ENCODE data around the gene CDC25C.
A peak's percentile ranks its signal among the peaks of the same experiment; 100 is the strongest.
"Not testable (repeated sequence)": the region's sequence is repeated elsewhere in the genome, so short reads cannot be mapped to it uniquely, and the experiment has no call there.

The CDC25C gene

DNA sequence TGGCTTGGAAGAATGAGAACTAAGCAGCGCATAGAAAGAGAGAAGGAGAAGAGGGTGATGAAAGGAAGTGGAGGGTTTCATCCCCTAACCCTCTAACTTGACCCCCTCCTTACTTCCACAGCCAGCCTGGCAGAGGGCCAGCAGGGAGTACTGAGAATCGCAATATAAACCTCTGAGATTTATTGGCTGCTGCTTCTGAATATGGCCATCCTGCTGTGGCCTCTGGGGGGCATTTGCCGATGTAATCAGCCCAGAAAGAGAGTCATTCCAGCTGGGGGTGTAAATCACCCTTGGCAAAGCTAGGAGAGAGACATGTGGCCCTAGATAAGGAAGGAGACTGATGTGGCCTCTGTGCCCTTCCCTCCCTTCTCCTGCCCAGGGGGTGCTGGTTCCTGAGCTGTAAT is 56.2 kb downstream of the CDC25C start:
- no peaks in the 10 kb centered on the region for H3K9me3 Mint-ChIP-seq
- H3K27ac Mint-ChIP-seq = no peak overlapping the region
- peaks cover 9% of the 10 kb centered on the region for H3K4me1 Mint-ChIP-seq (ENCODE audit: low read depth)
- H3K36me3 Mint-ChIP-seq (ENCODE audit: low read depth) = no peaks in the 10 kb centered on the region
- peaks cover 41% of the 10 kb centered on the region for H3K27me3 Mint-ChIP-seq
- H3K4me3 Mint-ChIP-seq = no peak overlapping the region

- H3K27me3 Mint-ChIP-seq = peaks cover 41% of the 10 kb centered on the region
- no peaks in the 10 kb centered on the region for H3K36me3 Mint-ChIP-seq (ENCODE audit: low read depth)
- no peak within 1 kb of the TSS for H3K27ac Mint-ChIP-seq
- H3K4me1 Mint-ChIP-seq (ENCODE audit: low read depth) = peaks cover 9% of the 10 kb centered on the region
- no peaks in the 10 kb centered on the region for H3K9me3 Mint-ChIP-seq
- H3K4me3 Mint-ChIP-seq = peak within 1 kb of the TSS; percentile 55
Observed at GRCh38 chr5:138274189-138274853, 57.3 kb downstream of the CDC25C start, which contains the start of gene GFRA3. GFRA3 (minus strand) TSS chr5:138274621; CDS start chr5:138274424, 197 bp downstream.

- Mint-ChIP-seq H3K9me3 (no peaks in the 10 kb centered on the region), H3K36me3 (ENCODE audit: low read depth) (no peaks in the 10 kb centered on the region), H3K27me3 (peaks cover 44% of the 10 kb centered on the region), H3K4me1 (ENCODE audit: low read depth) (peaks cover 9% of the 10 kb centered on the region), H3K4me3 (peak overlapping the region; percentile 11), H3K27ac (no peak overlapping the region)
Observed at GRCh38 chr5:138273834-138274188, 57.8 kb downstream of the CDC25C start.

- no peak overlapping the region for H3K27ac Mint-ChIP-seq
- no peaks in the 10 kb centered on the region for H3K36me3 Mint-ChIP-seq (ENCODE audit: low read depth)
- H3K27me3 Mint-ChIP-seq = peaks cover 45% of the 10 kb centered on the region
Observed at GRCh38 chr5:138272681-138273080, 58.9 kb downstream of the CDC25C start.

DNA sequence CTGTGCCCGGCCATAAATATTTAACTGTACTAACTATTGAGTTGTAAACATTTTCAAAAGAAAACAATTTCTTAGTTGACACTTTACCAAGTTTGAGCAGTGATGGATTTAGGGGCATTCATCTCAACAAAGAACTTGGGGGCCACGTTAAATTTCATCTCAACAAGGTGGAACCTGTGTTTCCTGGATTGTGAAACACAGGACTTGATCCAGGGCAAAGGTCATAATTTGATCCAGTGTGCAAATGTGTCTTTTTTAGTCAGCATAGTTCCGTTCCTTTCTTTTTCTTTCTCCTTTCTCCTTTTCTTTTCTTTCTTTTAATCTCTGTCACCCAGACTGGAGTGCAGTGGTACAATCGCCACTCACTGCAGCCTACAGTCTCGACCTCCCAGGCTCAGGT is 60.3 kb downstream of the CDC25C start:
- peaks cover 44% of the 10 kb centered on the region for H3K27me3 Mint-ChIP-seq
- H3K9me3 Mint-ChIP-seq = no peaks in the 10 kb centered on the region
- H3K36me3 Mint-ChIP-seq (ENCODE audit: low read depth) = no peaks in the 10 kb centered on the region
- peaks cover 9% of the 10 kb centered on the region for H3K4me1 Mint-ChIP-seq (ENCODE audit: low read depth)
- H3K4me3 Mint-ChIP-seq = no peak overlapping the region
- H3K27ac Mint-ChIP-seq = no peak overlapping the region

More at GRCh38 chr5:138272681-138273080, 58.9 kb downstream of the CDC25C start:
- H3K4me1 Mint-ChIP-seq (ENCODE audit: low read depth) = peaks cover 9% of the 10 kb centered on the region
- no peak overlapping the region for H3K4me3 Mint-ChIP-seq
- H3K9me3 Mint-ChIP-seq = no peaks in the 10 kb centered on the region

DNA sequence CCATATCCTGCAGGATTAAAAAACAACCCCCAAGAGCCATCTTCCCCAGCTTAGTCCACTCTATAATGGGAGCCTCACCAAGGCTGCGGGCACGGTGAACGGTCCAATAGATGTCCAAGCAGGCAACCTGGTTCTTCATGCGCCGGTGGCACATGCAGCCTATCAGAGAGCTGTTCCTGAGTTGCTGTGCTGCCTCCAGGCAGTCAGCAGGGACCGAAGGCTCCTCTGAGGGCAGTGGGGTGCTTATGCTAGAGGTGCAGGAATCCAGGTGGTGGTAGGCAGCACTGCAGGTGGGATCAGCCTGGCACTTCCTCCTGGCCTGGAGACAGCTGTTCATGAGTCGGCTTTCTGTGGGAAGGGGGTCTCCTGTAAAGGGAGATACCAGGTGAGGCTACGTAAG is 67.4 kb downstream of the CDC25C start:
- H3K27me3 Mint-ChIP-seq = peaks cover 28% of the 10 kb centered on the region
- no peak overlapping the region for H3K27ac Mint-ChIP-seq
- no peaks in the 10 kb centered on the region for H3K36me3 Mint-ChIP-seq (ENCODE audit: low read depth)
- no peak overlapping the region for H3K4me3 Mint-ChIP-seq
- H3K9me3 Mint-ChIP-seq = no peaks in the 10 kb centered on the region
- H3K4me1 Mint-ChIP-seq (ENCODE audit: low read depth) = peaks cover 8% of the 10 kb centered on the region

DNA sequence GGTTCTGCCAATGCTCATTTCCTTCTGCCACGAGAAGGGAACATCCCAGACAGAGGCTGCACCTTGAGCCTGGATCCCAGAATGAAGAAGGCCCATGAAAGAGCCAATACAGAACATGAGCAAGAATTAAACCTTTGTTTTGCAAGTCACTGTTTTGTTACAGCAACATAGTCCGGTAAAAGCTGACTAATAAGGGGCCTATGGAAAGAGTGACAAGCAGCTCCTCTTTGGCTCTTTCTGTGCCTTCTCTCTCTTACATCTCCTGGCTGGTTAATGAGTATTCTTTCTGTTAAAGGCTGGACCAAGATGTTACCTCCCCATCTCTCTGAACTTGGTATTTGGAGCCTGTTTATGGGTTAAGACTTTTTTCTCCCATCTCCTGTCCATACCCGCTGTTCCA is 68.0 kb downstream of the CDC25C start:
- H3K27me3 Mint-ChIP-seq = peaks cover 28% of the 10 kb centered on the region
- no peaks in the 10 kb centered on the region for H3K36me3 Mint-ChIP-seq (ENCODE audit: low read depth)
- H3K9me3 Mint-ChIP-seq = no peaks in the 10 kb centered on the region
- H3K27ac Mint-ChIP-seq = no peak overlapping the region
- H3K4me1 Mint-ChIP-seq (ENCODE audit: low read depth) = peaks cover 8% of the 10 kb centered on the region
- H3K4me3 Mint-ChIP-seq = no peak overlapping the region

GRCh38 chr5:138258704-138259292 is 72.8 kb downstream of the CDC25C start:
- Mint-ChIP-seq H3K27ac (no peak overlapping the region), H3K27me3 (peaks cover 8% of the 10 kb centered on the region), H3K4me3 (no peak overlapping the region), H3K9me3 (no peaks in the 10 kb centered on the region), H3K36me3 (ENCODE audit: low read depth) (no peaks in the 10 kb centered on the region), H3K4me1 (ENCODE audit: low read depth) (peaks cover 7% of the 10 kb centered on the region)

- Mint-ChIP-seq H3K9me3 (no peaks in the 10 kb centered on the region), H3K27ac (no peak overlapping the region), H3K27me3 (peaks cover 8% of the 10 kb centered on the region), H3K4me1 (ENCODE audit: low read depth) (no peaks in the 10 kb centered on the region), H3K36me3 (ENCODE audit: low read depth) (no peaks in the 10 kb centered on the region), H3K4me3 (no peak overlapping the region)
Observed at GRCh38 chr5:138257583-138257982, 74.0 kb downstream of the CDC25C start.

- H3K27ac Mint-ChIP-seq = no peak overlapping the region
Observed at GRCh38 chr5:138252944-138253343, 78.7 kb downstream of the CDC25C start.

DNA sequence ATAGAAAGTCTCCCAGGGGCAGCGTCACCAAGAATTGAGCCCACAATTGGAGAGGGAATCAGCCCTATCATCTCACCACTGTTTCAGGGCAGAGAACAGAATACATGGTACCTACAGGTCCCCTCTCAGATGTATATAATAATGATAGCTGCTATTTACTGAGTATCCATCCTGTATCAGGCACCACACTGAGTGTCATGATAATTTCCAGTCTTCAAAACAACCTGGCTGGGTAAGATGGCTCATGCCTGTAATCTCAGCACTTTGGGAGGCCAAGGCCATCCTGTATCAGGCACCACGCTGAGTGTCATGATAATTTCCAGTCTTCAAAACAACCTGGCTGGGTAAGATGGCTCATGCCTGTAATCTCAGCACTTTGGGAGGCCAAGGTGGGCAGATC is 83.8 kb downstream of the CDC25C start:
- not testable (repeated sequence) for H3K9me3 Mint-ChIP-seq, H3K4me3 Mint-ChIP-seq

More at GRCh38 chr5:138252944-138253343, 78.7 kb downstream of the CDC25C start:
- Mint-ChIP-seq H3K9me3 (no peaks in the 10 kb centered on the region), H3K4me3 (no peak overlapping the region), H3K36me3 (ENCODE audit: low read depth) (no peaks in the 10 kb centered on the region), H3K4me1 (ENCODE audit: low read depth) (no peaks in the 10 kb centered on the region), H3K27me3 (peaks cover 9% of the 10 kb centered on the region)

DNA sequence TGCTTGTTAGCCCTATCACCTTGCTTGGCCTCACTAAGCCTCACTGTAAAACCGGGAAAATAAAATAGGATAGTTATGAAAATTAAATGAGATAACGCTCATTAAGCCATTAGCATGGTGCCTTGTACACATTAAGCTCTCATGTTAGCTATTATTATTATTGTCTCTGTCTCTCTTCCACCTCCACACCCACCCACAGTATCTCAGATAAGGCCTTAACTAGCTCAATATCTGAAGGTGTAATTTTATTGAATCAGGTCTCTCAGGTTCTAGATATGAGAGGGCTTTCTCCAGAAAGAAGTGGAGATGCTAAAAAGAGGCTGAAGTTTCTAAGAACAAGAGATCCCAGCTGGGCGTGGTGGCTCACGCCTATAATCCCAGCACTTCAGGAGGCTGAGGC is 84.8 kb downstream of the CDC25C start:
- no peaks in the 10 kb centered on the region for H3K9me3 Mint-ChIP-seq
- no peak overlapping the region for H3K27ac Mint-ChIP-seq
- H3K4me3 Mint-ChIP-seq = no peak overlapping the region
- no peaks in the 10 kb centered on the region for H3K36me3 Mint-ChIP-seq (ENCODE audit: low read depth)
- H3K4me1 Mint-ChIP-seq (ENCODE audit: low read depth) = no peaks in the 10 kb centered on the region
- H3K27me3 Mint-ChIP-seq = peaks cover 32% of the 10 kb centered on the region

More for the DNA sequence above, 83.8 kb downstream of the CDC25C start:
- H3K36me3 Mint-ChIP-seq (ENCODE audit: low read depth); H3K27ac Mint-ChIP-seq; H3K4me1 Mint-ChIP-seq (ENCODE audit: low read depth): not testable (repeated sequence)
- H3K27me3 Mint-ChIP-seq = peaks cover 26% of the 10 kb centered on the region

DNA sequence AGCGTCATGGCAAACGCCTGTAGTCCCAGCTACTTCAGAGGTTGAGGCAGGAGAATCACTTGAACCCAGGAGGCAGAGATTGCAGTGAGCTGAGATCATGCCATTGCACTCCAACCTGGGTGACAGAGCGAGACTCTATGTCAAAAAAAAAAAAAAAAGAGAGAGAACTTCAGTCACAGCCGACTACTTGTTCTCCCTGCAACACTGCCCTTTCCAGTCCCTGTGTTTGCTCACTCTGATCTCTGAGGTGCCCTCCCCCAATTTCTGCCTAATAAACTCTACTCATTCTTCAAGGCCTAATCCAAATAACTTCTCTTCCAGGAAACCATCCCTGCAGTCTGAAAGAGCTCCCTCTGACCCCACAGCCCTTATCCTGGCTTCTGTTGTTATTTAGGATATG is 85.3 kb downstream of the CDC25C start:
- Mint-ChIP-seq H3K4me3 (no peak overlapping the region), H3K9me3 (no peaks in the 10 kb centered on the region), H3K36me3 (ENCODE audit: low read depth) (no peaks in the 10 kb centered on the region), H3K27ac (no peak overlapping the region), H3K4me1 (ENCODE audit: low read depth) (peaks cover 4% of the 10 kb centered on the region), H3K27me3 (peaks cover 36% of the 10 kb centered on the region)

- Mint-ChIP-seq H3K36me3 (ENCODE audit: low read depth) (no peaks in the 10 kb centered on the region), H3K4me3 (no peak overlapping the region), H3K27ac (no peak overlapping the region), H3K4me1 (ENCODE audit: low read depth) (peaks cover 10% of the 10 kb centered on the region), H3K27me3 (peaks cover 42% of the 10 kb centered on the region), H3K9me3 (no peaks in the 10 kb centered on the region)
Observed at GRCh38 chr5:138245717-138246116, 85.9 kb downstream of the CDC25C start.

DNA sequence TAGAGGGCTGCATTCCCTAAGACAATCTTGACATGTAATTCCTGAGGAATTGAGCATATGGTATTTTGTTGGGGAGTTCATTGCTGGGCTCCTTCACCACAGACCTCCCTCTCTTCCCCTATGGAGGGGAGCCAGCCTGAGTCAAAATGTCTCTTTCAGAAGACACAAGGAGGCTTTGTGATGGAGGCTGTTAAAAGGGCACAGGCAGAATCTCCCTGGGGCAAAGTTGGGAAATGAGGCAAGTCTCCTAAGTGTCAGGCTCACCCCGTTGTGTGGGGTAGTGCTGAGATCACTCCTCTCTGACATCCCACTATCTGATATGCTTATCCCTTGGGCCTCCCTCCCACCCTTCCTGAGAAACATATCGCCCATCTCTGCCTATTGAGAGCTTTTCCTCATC is 87.8 kb downstream of the CDC25C start:
- Mint-ChIP-seq H3K27me3 (peaks cover 53% of the 10 kb centered on the region), H3K27ac (no peak overlapping the region)

More for the DNA sequence above, 87.8 kb downstream of the CDC25C start:
- Mint-ChIP-seq H3K36me3 (ENCODE audit: low read depth) (no peaks in the 10 kb centered on the region), H3K4me3 (no peak overlapping the region), H3K9me3 (no peaks in the 10 kb centered on the region), H3K4me1 (ENCODE audit: low read depth) (peaks cover 20% of the 10 kb centered on the region)
